Gastroesophageal sphincter (tissue), 3 donors: ENCODE measurements around the gene ANKS1B.

Experiments used
- CTCF ChIP-seq, 4 experiments: fragments of 200-600 bp in 2 of 4; fragments of 450-650 bp in 2 of 4; sonication (generic) in 1 of 4; IDR thresholded peaks; one replicate each; pipeline ENCODE4 v1.5.1; 2017 to 2019; ENCODE audit warnings: antibody characterized with exemption in 4 of 4, mild to moderate bottlenecking in 2 of 4, moderate library complexity in 2 of 4
- POLR2A ChIP-seq, 2 donors: fragments of 450-650 bp; IDR thresholded peaks; one replicate each; pipeline ENCODE4 v1.6.1; 2017; ENCODE audit warnings: antibody characterized with exemption in 2 of 2, mild to moderate bottlenecking in 2 of 2, moderate library complexity in 1 of 2
- POLR2AphosphoS5 ChIP-seq: sonication (generic); formaldehyde crosslinking; IDR thresholded peaks from one replicate; pipeline ENCODE4 v1.6.1; 2017; ENCODE audit warnings: antibody characterized with exemption

GRCh38 chr12:98757455-98757854 is 1227.3 kb downstream of the ANKS1B start:
- no peak for TF ChIP-seq POLR2A (IDR thresholded peaks at IDR 0.05)
- no peak for TF ChIP-seq CTCF (IDR thresholded peaks at IDR 0.05)
- TF ChIP-seq POLR2AphosphoS5 = no peak
